IgD-negative memory B cell (primary cell): ENCODE data around the gene LLGL2. TPM values are rescaled to one million over a fixed set of nuclear protein-coding genes. Genes with fewer than 3 reads are reported as not detected.
"Not testable (repeated sequence)": the region's sequence is repeated elsewhere in the genome, so short reads cannot be mapped to it uniquely, and the experiment has no call there.

ENCODE experiments used
- H3K27ac Mint-ChIP-seq, 3 donors: one replicate each; pipeline ENCODE4 v1.8.0; 2020 to 2022; ENCODE audit warnings: mild to moderate bottlenecking in 3 of 3, mixed read lengths in 3 of 3, moderate library complexity in 1 of 3
- H3K27me3 Mint-ChIP-seq: one replicate; pipeline ENCODE4 v1.8.0; 2021; ENCODE audit warnings: mixed read lengths
- H3K36me3 Mint-ChIP-seq: one replicate; pipeline ENCODE4 v1.8.0; 2020; ENCODE audit warnings: mild to moderate bottlenecking, mixed read lengths
- H3K4me1 Mint-ChIP-seq, 3 donors: one replicate each; pipeline ENCODE4 v1.8.0; 2020 to 2022; ENCODE audit warnings: mixed read lengths in 3 of 3, mild to moderate bottlenecking in 1 of 3
- H3K4me3 Mint-ChIP-seq, 4 donors: one replicate each; pipeline ENCODE4 v1.8.0; 2020 to 2022; ENCODE audit warnings: mild to moderate bottlenecking in 4 of 4, mixed read lengths in 4 of 4, moderate library complexity in 3 of 4
- H3K9me3 Mint-ChIP-seq, 3 donors: one replicate each; pipeline ENCODE4 v1.8.0; 2020 to 2021; ENCODE audit warnings: mixed read lengths in 3 of 3, mild to moderate bottlenecking in 1 of 3
- polyA plus RNA-seq: library from polyadenylated mRNA; unstranded; fragments of 300-500 nt; fragmentation: Illumina TruSeq; gene quantifications from one replicate; pipeline ENCODE4 v1.2.3, GENCODE V29; 2021

The LLGL2 gene, protein sequence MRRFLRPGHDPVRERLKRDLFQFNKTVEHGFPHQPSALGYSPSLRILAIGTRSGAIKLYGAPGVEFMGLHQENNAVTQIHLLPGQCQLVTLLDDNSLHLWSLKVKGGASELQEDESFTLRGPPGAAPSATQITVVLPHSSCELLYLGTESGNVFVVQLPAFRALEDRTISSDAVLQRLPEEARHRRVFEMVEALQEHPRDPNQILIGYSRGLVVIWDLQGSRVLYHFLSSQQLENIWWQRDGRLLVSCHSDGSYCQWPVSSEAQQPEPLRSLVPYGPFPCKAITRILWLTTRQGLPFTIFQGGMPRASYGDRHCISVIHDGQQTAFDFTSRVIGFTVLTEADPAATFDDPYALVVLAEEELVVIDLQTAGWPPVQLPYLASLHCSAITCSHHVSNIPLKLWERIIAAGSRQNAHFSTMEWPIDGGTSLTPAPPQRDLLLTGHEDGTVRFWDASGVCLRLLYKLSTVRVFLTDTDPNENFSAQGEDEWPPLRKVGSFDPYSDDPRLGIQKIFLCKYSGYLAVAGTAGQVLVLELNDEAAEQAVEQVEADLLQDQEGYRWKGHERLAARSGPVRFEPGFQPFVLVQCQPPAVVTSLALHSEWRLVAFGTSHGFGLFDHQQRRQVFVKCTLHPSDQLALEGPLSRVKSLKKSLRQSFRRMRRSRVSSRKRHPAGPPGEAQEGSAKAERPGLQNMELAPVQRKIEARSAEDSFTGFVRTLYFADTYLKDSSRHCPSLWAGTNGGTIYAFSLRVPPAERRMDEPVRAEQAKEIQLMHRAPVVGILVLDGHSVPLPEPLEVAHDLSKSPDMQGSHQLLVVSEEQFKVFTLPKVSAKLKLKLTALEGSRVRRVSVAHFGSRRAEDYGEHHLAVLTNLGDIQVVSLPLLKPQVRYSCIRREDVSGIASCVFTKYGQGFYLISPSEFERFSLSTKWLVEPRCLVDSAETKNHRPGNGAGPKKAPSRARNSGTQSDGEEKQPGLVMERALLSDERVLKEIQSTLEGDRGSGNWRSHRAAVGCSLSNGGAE
- polyA plus RNA-seq, result 21.8 TPM

DNA sequence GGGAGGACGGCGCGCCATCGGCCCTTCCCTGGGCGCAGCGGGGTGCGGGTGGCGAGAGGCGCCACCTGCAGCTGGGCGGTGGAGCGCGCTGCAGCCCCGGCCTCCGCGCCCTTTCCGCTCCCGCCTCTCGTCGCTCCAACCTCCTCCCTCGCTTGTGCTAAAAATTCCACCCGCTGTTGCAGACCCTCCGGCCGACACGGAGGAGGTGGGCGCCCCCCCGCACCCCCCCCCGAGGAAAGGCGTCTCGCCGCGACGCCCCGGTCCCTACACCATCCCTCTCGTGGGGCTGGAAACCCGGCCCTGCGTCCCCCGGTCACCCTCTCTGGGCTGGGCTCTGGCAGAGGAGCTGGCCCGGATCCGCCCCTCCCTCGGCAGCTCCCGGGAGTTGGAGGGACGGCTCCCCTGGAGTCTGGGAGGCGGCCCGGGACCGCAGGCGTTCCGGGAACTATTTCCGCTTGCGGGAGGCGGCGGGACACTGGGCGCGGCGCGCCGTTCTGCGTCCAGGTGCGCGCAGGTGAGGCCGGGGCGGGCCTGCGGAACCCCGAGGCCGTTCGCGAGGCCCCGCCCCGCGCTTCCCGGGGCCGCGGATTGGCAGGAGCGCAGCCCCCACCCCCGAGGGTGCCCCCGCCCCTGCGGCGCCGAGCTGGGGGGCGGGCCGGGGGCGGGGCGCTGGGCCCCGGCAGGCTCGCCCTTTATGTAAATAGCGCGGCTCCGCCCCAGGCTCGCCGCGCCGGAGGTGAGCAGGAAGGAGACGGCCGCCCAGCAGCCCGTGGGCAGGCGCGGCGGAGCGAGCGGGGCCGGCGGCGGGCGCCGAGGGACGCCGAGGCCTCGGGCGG, at the start of gene LLGL2:
Gene LLGL2 (plus strand): TSS at position 728 of the 836 bp plus-strand sequence. CDS start 17,730 bp downstream, outside the sequence.
- Mint-ChIP-seq H3K27ac (peak within 1 kb of the TSS; percentile 41 to 69 (median 63)), H3K9me3 (no peaks in the 10 kb centered on the region), H3K4me3 (peak within 1 kb of the TSS; percentile 76 to 94 (median 84)), H3K36me3 (no peaks in the 10 kb centered on the region), H3K4me1 (peaks cover 0 to 9% (median 5%) of the 10 kb centered on the region in 3 donors), H3K27me3 (no peaks in the 10 kb centered on the region)

DNA sequence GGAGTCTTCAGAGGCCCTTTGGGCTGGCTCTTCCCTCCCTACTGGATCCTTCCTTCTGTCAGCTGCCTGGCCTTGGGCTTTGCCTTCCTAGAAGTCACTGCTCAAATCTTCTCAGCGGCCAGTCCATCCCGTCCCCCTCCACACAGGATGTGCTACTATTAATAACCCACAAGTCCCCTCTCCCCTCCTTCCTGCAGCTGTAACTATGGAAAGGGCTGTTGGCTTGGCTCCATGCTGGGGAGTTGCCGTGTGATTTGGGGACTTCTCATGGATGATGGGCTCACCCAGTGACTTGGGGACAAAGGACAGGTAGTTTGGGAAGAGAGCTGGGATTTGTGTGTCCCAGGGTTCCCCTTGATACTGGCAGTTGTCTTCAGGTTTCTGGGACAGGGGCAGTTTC, 49.6 kb upstream of the LLGL2 start:
- Mint-ChIP-seq H3K27ac (no peak overlapping the region), H3K27me3 (no peaks in the 10 kb centered on the region), H3K36me3 (peaks cover 7% of the 10 kb centered on the region), H3K4me1 (peaks cover 0 to 1% (median 0%) of the 10 kb centered on the region in 3 donors), H3K9me3 (no peaks in the 10 kb centered on the region), H3K4me3 (no peak overlapping the region)

DNA sequence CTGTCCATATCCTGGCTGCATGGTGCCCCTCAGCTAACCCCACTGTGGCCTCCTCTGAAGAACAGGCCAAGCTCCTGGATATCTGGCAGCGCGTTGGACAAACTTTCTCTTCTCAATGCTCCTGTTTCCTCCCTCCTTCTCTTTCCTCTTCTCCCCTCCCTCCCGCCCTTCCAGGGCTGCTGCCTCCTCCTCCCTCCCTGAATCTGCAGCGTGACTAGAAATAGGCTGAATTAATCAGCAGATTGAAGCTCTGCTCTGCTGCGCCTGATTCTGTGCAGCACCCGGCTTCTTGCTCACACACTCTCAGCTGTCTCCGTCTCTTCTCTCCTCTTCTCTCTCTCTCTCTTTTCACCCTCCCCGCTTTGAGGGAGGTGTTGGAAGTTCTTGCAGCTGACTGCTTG, 49.2 kb upstream of the LLGL2 start:
- Mint-ChIP-seq H3K27me3 (no peaks in the 10 kb centered on the region), H3K9me3 (no peaks in the 10 kb centered on the region), H3K36me3 (peaks cover 9% of the 10 kb centered on the region), H3K4me1 (peaks cover 0 to 1% (median 0%) of the 10 kb centered on the region in 3 donors), H3K27ac (no peak overlapping the region), H3K4me3 (no peak overlapping the region)

DNA sequence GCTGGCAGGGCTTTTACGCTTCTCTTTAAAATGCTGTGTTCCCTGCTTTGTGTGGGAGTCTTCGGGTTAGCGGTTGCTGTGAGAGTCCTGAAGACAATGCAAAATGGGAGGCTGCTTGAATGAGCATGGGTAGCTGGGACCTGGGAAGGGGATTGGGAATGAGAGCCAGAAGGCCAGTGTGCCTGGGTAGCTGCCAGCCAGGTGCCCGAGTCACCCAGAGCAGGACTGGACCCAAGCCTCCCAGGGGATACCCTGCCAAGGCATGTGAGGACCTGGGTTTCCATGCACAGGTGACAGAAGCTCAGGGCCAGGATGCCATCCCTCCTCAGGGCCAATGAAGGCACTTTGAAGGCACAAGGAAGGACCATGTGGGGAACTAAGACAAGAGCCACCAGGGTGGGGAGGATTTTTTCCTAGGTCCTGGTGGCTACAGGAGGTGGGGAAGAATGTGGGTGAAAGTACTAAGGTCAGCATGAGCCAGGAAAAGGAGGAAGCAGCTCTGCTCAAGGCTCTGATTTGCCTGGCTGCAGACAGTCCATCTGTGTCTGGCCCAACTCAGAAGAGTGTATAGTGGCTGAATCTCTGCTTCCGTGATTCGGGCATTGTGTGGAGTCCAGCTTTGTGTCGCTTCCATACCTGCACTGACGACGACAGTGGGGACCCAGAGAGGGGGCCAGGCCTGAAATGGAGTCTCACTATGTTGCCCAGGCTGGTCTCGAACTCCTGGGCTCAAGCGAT, 48.6 kb upstream of the LLGL2 start:
- Mint-ChIP-seq H3K4me3 (no peak overlapping the region), H3K27me3 (no peaks in the 10 kb centered on the region), H3K27ac (no peak overlapping the region), H3K4me1 (peaks cover 0 to 1% (median 0%) of the 10 kb centered on the region in 3 donors), H3K9me3 (no peaks in the 10 kb centered on the region), H3K36me3 (peaks cover 6% of the 10 kb centered on the region)

DNA sequence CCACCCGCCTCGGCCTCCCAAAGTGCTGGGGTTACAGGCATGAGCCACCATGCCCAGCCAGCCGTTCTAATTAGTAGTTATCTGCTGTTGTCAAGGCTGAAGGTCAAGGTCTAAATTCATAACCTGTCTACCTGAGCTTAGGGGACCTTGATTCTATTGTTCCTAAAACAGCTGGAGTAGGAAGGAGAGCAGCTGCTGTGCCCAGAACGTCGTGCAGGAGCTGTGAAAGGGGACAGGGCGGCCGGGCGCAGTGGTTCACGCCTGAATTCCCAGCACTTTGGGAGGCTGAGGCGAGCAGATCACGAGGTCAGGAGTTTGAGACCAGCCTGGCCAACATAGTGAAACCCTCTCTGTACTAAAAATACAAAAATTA, 48.0 kb upstream of the LLGL2 start:
- not testable (repeated sequence) for H3K9me3 Mint-ChIP-seq

DNA sequence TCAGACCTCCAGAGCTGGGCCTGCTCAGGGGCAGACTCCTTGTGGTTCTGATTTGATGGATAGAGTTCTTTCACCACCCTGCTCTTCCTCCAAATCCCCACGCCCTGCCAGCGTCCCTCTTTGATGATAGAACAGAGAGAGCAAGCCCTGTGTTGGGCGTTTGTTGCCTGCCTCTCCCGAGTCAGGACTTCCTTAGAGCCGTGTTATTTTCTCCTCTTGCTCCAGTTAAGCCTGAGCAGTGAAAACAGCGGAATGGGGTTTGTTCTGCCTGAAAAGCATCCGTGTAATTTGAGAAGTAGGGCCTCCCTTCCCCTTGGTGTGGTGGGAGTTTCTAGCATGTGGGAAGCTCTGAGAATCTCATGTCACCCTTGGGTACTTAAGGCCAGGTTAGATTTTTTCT, 47.0 kb upstream of the LLGL2 start:
- no peak overlapping the region for H3K4me3 Mint-ChIP-seq
- H3K36me3 Mint-ChIP-seq, result peaks cover 5% of the 10 kb centered on the region
- peaks cover 0 to 6% (median 0%) of the 10 kb centered on the region in 3 donors for H3K4me1 Mint-ChIP-seq
- no peak overlapping the region for H3K27ac Mint-ChIP-seq
- no peaks in the 10 kb centered on the region for H3K9me3 Mint-ChIP-seq
- no peaks in the 10 kb centered on the region for H3K27me3 Mint-ChIP-seq

More for the DNA sequence above, 48.0 kb upstream of the LLGL2 start:
- not testable (repeated sequence) for H3K36me3 Mint-ChIP-seq, H3K27ac Mint-ChIP-seq, H3K4me3 Mint-ChIP-seq, H3K27me3 Mint-ChIP-seq, H3K4me1 Mint-ChIP-seq

DNA sequence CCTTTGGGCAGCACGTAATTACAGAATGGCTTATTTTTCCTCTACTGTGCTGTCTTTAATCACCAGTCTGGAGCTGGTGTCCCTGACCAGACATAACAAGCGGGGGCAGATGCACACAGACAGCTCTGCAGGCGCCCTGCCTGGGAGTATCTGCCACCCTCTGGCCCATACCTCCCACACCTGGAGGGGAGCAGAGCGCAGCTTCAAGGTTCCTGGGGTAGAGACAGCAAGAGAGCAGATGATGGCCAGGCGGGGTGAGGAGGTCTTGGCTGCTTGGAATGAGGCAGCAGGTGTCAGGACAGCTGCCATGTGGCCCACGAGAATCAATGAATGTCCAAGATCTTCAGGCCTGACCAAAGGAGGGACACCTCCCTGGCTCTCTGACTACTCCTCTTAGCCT, 45.2 kb upstream of the LLGL2 start:
- peaks cover 5% of the 10 kb centered on the region for H3K36me3 Mint-ChIP-seq

DNA sequence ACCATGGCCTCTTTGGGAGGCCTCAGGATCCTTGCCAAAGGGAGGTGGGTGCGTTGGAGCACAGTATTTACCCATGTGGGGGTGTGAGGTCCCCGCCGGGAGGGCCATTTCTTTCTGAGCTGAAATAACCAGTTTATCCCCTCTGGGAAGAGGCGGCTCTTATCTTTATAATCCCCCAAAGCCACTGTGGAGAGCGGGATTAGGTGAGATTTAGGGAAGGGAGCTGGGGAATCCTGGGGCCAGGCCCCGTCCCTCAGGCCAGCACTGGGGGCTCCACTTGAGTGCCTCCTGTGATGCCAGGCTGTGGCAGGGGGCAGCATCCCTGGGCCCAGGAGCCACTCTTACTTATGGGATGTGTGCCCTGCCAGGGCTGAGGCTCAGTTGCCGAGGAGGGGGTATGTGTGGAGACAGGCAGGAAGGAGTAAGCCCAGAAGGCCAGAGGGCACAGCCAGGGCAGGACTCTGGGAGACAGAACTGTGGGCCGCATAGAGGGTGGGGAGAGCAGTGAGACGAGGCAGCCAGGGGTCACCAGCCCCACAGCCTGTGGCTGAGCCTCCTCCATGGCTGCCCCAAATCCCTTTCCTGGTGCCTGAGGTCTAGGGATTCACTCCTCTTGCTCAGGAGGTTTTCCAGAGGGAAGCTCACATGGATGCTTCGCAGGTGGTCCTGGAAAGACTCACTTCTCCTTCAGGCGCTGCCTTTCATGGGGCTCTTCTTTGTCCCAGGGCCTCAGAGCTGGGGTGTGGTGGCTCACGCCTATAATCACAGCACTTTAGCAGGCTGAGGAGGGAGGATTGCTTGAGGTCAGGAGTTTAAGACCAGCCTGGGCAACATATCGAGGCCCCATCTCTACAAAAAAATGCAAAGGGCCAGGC, 44.1 kb upstream of the LLGL2 start:
- H3K27ac Mint-ChIP-seq, result no peak overlapping the region
- H3K4me1 Mint-ChIP-seq, result peaks cover 0 to 6% (median under 1%) of the 10 kb centered on the region in 3 donors
- H3K36me3 Mint-ChIP-seq, result peaks cover 3% of the 10 kb centered on the region
- H3K9me3 Mint-ChIP-seq, result no peaks in the 10 kb centered on the region
- H3K4me3 Mint-ChIP-seq, result no peak overlapping the region
- H3K27me3 Mint-ChIP-seq, result no peaks in the 10 kb centered on the region

More for the DNA sequence above, 45.2 kb upstream of the LLGL2 start:
- Mint-ChIP-seq H3K4me3 (no peak overlapping the region), H3K27me3 (no peaks in the 10 kb centered on the region), H3K4me1 (peaks cover 0 to 6% (median 0%) of the 10 kb centered on the region in 3 donors), H3K27ac (no peak overlapping the region), H3K9me3 (no peaks in the 10 kb centered on the region)

DNA sequence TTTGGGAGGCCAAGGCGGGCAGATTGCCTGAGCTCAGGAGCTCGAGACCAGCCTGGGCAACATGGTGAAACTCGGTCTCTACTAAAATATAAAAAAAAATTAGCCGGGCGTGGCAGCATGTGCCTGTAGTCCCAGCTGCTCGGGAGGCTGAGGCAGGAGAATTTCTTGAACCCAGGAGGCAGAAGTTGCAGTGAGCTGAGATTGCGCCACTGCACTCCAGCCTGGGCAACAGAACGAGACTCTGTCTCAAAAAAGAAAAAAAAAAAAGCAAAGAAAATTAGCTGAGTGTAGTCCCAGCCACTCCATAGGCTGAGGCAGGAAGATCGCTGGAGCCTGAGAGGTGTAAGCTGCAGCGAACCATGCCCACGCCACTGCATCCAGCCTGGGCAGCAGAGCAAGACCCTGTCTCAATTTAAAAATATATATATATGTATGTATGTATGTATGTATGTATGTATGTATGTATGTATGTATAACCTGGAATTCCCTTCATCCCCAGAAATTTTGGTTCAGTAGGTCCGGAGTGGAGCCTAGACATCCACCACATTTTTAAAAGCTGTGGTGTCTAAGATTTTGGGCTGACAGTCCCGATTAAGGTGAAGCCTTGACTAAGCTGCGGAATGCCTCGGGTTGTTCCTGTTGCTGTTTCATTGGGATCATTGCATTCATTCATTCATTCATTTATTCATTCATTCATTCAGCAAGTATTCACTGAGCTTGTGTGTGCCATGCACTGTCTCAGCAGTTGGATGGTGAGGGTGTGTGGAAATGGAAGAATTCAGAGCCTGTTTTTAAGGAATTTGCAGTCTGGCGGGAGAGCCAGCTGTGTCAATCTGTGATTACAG, 43.2 kb upstream of the LLGL2 start:
- Mint-ChIP-seq H3K27me3 (peaks cover 2% of the 10 kb centered on the region), H3K4me3 (no peak overlapping the region), H3K27ac (no peak overlapping the region), H3K36me3 (peaks cover 2% of the 10 kb centered on the region), H3K9me3 (no peaks in the 10 kb centered on the region), H3K4me1 (peaks cover 4 to 15% (median 8%) of the 10 kb centered on the region in 3 donors)

DNA sequence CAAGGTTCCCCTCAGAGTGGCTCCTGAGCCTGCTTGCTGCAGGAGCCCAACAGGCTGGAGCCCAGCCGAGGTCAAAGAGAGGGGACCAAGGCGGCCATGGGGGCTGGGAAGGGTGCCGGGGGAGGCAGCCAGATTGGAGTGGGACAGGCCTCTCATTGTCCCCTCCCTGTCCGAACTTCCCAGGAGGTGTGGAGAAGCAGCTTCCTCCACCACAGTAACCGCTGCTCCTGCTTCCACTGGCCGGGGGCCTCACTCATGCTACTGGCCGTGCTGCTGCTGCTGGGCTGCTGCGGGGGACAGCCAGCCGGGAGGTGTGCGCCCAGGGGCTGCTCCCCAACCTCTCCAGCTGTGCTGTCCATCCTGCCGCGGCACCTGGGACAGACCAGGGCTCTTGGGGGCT, 39.8 kb upstream of the LLGL2 start:
- H3K4me3 Mint-ChIP-seq, result no peak overlapping the region
- H3K27me3 Mint-ChIP-seq, result peaks cover 2% of the 10 kb centered on the region
- peaks cover 2% of the 10 kb centered on the region for H3K36me3 Mint-ChIP-seq
- no peaks in the 10 kb centered on the region for H3K9me3 Mint-ChIP-seq
- H3K4me1 Mint-ChIP-seq, result peaks cover 10 to 20% (median 14%) of the 10 kb centered on the region in 3 donors
- H3K27ac Mint-ChIP-seq, result peak overlapping the region in 1 of 3 donors; percentile 67

DNA sequence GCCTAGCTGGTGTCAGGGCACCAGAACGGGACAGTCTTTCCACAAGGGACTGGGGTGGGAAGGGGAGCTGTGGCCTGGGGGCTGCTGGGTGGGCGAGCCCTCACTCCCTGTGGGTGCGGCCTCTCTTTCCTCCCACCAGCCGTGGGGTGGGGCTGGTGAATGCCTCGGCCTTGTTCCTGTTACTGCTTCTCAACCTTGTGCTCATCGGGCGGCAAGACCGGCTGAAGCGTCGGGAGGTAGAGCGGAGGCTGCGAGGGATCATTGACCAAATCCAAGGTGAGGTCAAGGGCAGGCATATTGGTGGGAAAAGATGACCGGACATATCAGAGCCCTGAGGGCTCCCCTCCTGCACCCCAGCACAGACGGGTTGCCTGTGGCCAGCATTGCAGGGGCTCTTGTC, 39.3 kb upstream of the LLGL2 start:
- Mint-ChIP-seq H3K27me3 (peaks cover 2% of the 10 kb centered on the region), H3K4me3 (peak overlapping the region in 1 of 4 donors; percentile 70), H3K36me3 (no peaks in the 10 kb centered on the region), H3K9me3 (no peaks in the 10 kb centered on the region), H3K4me1 (peaks cover 10 to 20% (median 14%) of the 10 kb centered on the region in 3 donors), H3K27ac (no peak overlapping the region)

DNA sequence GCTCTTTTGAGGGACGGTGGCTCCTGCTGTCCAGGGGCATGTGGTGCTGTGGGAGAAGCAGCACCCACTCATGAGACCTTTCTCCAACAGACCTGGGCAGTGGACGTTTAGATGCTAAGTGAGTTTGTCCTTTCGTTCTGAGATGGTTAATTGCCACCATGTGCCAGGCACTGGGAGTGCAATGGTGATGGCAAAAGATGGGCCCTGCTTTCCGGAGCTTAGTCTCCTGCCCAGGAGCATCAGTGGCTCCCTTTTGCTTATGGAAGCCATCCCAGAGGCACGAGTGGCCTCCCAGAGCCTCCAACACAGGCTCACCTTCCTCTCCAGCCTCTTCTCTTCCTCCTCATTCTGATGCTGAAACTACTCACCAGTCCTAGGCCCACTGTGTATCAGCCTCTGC, 38.5 kb upstream of the LLGL2 start:
- peaks cover 2% of the 10 kb centered on the region for H3K27me3 Mint-ChIP-seq

More for the DNA sequence above, 38.5 kb upstream of the LLGL2 start:
- Mint-ChIP-seq H3K36me3 (no peaks in the 10 kb centered on the region), H3K4me1 (peaks cover 10 to 20% (median 14%) of the 10 kb centered on the region in 3 donors), H3K4me3 (peak overlapping the region in 1 of 4 donors; percentile 73), H3K9me3 (no peaks in the 10 kb centered on the region), H3K27ac (peak overlapping the region; percentile 29 to 97 (median 94))
